Peyer's patch (tissue), 4 donors: ENCODE results near the gene CNTNAP2. TPM values are rescaled to one million over a fixed set of nuclear protein-coding genes. Genes with fewer than 3 reads are reported as not detected.
"Not testable (repeated sequence)": the region's sequence is repeated elsewhere in the genome, so short reads cannot be mapped to it uniquely, and the experiment has no call there.

Source experiments
- DNase-seq, 3 donors: peaks; one replicate each; pipeline ENCODE4 v3.0.0-alpha.2; 2017 to 2019
- H3K27ac ChIP-seq, 4 donors: fragments of 200-600 bp; sonication (generic); one replicate each; pipeline ENCODE4 v1.5.1; 2016 to 2019
- H3K27me3 ChIP-seq, 2 donors: fragments of 200-600 bp; sonication (generic); one replicate each; pipeline ENCODE4 v1.5.1; 2019
- H3K36me3 ChIP-seq, 3 donors: fragments of 200-600 bp; sonication (generic); one replicate each; pipeline ENCODE4 v1.5.1; 2016 to 2019
- H3K4me1 ChIP-seq, 4 donors: fragments of 200-600 bp; sonication (generic); one replicate each; pipeline ENCODE4 v1.5.1; 2016 to 2019
- H3K4me3 ChIP-seq, 4 donors: fragments of 200-600 bp; sonication (generic); 1 replicate in 3 of 4; 2 replicates in 1 of 4; pipeline ENCODE4 v1.5.1; 2016 to 2019; ENCODE audit warnings: mild to moderate bottlenecking in 1 of 4
- H3K9me3 ChIP-seq, 4 donors: fragments of 200-600 bp; sonication (generic); one replicate each; pipeline ENCODE4 v1.5.1; 2016 to 2019; ENCODE audit warnings: mild to moderate bottlenecking in 1 of 4
- POLR2A ChIP-seq, 2 donors: fragments of 450-650 bp; IDR thresholded peaks; one replicate each; pipeline ENCODE4 v1.5.1; 2017; ENCODE audit warnings: antibody characterized with exemption in 2 of 2, mild to moderate bottlenecking in 2 of 2, moderate library complexity in 2 of 2
- total RNA-seq, 4 donors: library from RNA; depleted of rRNA; stranded (reverse); fragments of >200 nt; gene quantifications; one replicate each; pipeline ENCODE4 v1.1.0, GENCODE V29; 2016
- TF ChIP-seq, protein P1 (sequence below), 6 experiments: fragments of 450-650 bp in 4 of 6; fragments of 200-600 bp in 2 of 6; sonication (generic) in 1 of 6; IDR thresholded peaks; one replicate each; pipeline ENCODE4 v1.5.1; 2017 to 2019; ENCODE audit warnings: antibody characterized with exemption in 6 of 6, mild to moderate bottlenecking in 3 of 6, moderate library complexity in 1 of 6

Gene CNTNAP2
- total RNA-seq, 4 donors from 2014 or later = 1.5 to 4.9 (median 3.6) TPM

DNA sequence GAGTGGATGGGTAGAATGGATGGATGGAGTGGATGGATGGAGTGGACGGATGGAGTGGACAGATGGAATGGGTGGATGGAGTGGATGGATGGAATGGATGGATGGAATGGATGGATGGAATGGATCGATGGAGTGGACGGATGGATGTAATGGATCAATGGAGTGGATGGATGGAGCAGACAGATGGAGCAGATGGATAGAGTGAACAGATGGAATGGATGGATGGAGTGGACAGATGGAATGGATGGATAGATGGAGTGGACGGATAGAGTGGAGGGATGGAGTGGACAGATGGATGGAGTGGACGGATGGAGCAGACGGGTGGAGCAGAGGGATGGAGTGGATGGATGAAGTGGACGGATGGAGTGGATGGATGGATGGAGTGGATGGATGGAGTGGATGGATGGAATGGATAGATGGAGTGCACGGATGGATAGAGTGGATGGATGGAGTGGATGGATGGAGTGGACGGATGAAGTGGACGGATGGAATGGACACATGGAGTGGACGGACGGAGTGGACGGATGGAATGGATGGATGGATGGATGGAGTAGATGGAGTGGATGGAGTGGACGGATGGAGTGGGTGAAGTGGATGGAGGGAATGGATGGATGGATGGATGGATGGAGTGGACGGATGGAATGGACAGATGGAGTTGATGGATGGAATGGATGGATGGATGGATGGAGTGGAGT lies 2213.7 kb downstream of the CNTNAP2 start:
- no peaks in the 10 kb centered on the region for H3K4me1 ChIP-seq
- H3K36me3 ChIP-seq = no peaks in the 10 kb centered on the region
- no peak overlapping the region for H3K27ac ChIP-seq
- no peak for DNase-seq
- H3K4me3 ChIP-seq = no peak overlapping the region
- TF ChIP-seq POLR2A (IDR thresholded peaks at IDR 0.05) = no peak
- TF ChIP-seq, protein P1, sequence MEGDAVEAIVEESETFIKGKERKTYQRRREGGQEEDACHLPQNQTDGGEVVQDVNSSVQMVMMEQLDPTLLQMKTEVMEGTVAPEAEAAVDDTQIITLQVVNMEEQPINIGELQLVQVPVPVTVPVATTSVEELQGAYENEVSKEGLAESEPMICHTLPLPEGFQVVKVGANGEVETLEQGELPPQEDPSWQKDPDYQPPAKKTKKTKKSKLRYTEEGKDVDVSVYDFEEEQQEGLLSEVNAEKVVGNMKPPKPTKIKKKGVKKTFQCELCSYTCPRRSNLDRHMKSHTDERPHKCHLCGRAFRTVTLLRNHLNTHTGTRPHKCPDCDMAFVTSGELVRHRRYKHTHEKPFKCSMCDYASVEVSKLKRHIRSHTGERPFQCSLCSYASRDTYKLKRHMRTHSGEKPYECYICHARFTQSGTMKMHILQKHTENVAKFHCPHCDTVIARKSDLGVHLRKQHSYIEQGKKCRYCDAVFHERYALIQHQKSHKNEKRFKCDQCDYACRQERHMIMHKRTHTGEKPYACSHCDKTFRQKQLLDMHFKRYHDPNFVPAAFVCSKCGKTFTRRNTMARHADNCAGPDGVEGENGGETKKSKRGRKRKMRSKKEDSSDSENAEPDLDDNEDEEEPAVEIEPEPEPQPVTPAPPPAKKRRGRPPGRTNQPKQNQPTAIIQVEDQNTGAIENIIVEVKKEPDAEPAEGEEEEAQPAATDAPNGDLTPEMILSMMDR (IDR thresholded peaks at IDR 0.05) = no peak
- no peaks in the 10 kb centered on the region for H3K27me3 ChIP-seq
- H3K9me3 ChIP-seq = no peaks in the 10 kb centered on the region

DNA sequence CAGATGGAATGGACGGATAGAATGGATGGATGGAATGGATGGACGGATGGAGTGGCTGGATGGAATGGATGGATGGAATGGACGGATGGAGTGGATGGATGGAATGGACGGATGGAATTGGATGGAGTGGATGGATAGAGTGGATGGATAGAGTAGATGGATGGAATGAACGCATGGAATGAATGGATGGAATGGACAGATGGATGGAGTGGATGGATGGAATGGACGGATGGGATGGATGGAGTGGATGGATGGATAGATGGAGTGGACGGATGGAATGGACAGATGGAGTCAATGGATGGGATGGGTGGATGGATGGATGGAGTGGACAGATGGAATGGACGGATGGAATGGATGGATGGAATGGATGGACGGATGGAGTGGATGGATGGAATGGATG lies 2214.2 kb downstream of the CNTNAP2 start:
- no peaks in the 10 kb centered on the region for H3K36me3 ChIP-seq
- DNase-seq = no peak
- no peaks in the 10 kb centered on the region for H3K27me3 ChIP-seq
- TF ChIP-seq, protein P1 (IDR thresholded peaks at IDR 0.05) = no peak
- no peak for TF ChIP-seq POLR2A (IDR thresholded peaks at IDR 0.05)
- no peaks in the 10 kb centered on the region for H3K4me1 ChIP-seq
- no peak overlapping the region for H3K4me3 ChIP-seq
- H3K9me3 ChIP-seq = no peaks in the 10 kb centered on the region
- no peak overlapping the region for H3K27ac ChIP-seq

DNA sequence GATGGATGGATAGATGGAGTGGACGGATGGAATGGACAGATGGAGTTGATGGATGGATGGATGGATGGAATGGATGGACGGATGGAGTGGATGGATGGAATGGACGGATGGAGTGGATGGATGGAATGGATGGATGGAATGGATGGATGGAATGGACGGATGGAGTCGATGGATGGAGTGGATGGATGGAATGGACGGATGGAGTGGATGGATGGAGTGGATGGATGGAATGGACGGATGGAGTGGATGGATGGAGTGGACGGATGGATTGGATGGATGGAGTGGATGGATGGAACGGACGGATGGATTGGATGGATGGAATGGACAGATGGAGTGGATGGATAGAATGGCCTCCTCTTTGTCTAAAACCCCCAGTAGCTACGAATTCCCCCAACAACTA lies 2214.9 kb downstream of the CNTNAP2 start:
- DNase-seq = peak in 1 of 3 donors; percentile 59
- not testable (repeated sequence) for H3K27me3 ChIP-seq

DNA sequence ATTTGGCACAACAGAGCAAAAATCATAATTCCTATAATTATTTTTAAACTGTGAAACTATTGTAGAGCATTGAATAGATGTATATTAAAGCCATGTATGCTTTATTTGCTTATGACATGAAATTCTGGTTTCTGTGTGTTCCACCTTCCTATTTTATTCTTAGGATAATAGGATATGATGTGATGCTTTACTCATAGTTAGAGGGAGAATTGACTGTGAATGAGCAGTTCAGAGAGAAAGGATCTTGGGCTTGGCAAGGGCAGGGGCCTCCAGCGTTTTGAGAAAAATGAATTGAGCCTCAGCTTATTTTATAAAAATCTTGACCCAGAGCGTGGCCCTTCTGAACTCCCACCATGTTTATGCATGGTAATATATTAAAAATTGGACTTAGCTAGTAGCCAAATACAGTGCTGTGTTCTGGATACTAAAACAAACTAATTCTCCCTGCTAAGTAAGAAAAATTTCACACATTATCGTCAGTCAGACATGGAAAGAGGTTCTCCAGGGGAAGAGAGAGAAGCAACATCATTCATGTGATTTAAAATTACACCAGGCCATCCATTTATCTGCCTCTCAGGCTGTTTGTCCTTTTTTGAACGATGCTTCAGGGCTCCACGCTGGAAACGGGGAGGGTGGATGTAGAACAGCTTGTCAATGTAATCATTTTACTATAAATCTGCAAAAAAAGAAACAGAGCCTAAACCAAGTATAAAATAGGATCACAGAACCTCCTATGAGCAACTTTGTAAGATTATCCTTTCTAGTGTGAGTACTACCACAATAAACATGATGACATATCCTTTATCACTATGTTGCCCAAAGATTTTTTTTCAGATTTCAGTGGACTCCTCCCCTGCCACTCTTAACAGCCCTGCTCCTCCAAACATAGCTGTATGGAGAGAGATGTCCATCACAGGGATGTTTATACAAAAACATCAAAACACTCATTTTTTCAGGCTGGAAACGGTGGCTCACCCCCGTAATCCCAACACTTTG lies 2215.9 kb downstream of the CNTNAP2 start:
- H3K27ac ChIP-seq = no peak overlapping the region
- no peaks in the 10 kb centered on the region for H3K4me1 ChIP-seq
- no peak for TF ChIP-seq POLR2A (IDR thresholded peaks at IDR 0.05)
- TF ChIP-seq, protein P1 (IDR thresholded peaks at IDR 0.05) = no peak
- H3K27me3 ChIP-seq = no peaks in the 10 kb centered on the region
- H3K36me3 ChIP-seq = no peaks in the 10 kb centered on the region
- H3K9me3 ChIP-seq = no peaks in the 10 kb centered on the region
- DNase-seq = no peak
- H3K4me3 ChIP-seq = no peak overlapping the region

More for the DNA sequence above, 2214.9 kb downstream of the CNTNAP2 start:
- H3K36me3 ChIP-seq, H3K4me3 ChIP-seq, H3K4me1 ChIP-seq, H3K9me3 ChIP-seq, H3K27ac ChIP-seq: not testable (repeated sequence)

DNA sequence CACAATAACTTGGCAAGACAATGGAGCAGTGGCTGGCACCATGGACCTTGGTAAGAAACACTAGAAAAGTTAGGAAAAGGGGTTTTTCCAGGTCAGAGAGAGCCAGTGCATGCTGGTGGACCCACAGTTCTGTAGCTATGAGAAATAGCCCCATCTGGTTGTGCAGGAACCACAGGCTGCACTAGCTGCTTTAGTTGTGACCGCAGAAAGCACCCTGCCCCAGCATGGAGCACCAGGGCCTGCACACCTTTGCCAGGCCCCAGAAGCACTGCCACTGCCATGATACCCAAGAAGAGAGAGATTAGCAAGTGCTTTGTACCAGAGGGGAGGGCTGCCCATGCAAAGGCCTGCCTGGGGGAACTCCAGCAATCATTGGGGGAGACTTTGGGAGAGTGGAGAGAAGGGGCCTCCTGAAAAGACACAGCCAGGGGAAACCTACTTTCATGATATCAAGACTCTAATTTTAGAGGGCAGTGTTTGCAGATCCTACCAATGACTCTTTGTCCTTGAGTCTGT lies 2217.9 kb downstream of the CNTNAP2 start:
- TF ChIP-seq, protein P1 (IDR thresholded peaks at IDR 0.05) = no peak
- TF ChIP-seq POLR2A (IDR thresholded peaks at IDR 0.05) = no peak
- DNase-seq = no peak
- no peaks in the 10 kb centered on the region for H3K36me3 ChIP-seq
- H3K4me1 ChIP-seq = peaks cover 0 to 13% (median 0%) of the 10 kb centered on the region in 4 donors
- no peaks in the 10 kb centered on the region for H3K27me3 ChIP-seq
- no peaks in the 10 kb centered on the region for H3K9me3 ChIP-seq
- H3K4me3 ChIP-seq = no peak overlapping the region
- H3K27ac ChIP-seq = no peak overlapping the region
